HG03565 (cell line): ENCODE data around the gene RAD51B.
"Not testable (repeated sequence)": the region's sequence is repeated elsewhere in the genome, so short reads cannot be mapped to it uniquely, and the experiment has no call there.

Experiments
- ATAC-seq: cut with Tn5 transposase; IDR thresholded peaks from one replicate; pipeline ENCODE4 v1.9.1; 2021; ENCODE audit warnings: mild to moderate bottlenecking, moderate library complexity; ENCODE audit not compliant: unreplicated experiment

The RAD51B gene

DNA sequence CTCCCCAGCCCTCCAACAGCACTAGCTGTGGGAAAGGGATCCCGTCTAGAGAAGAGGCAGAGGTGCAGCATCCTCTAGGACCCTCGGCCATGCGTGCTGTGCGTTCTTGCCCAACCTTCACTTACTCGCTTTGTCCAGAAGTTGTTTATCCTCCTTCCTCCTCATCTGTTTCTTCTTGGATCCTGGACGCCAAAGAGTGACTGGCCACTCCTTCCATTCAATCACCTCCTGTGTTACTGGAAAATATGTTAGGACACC, 832.8 kb downstream of the RAD51B start:
- no peak for ATAC-seq

GRCh38 chr14:68653108-68653507, 833.5 kb downstream of the RAD51B start:
- ATAC-seq: no peak

DNA sequence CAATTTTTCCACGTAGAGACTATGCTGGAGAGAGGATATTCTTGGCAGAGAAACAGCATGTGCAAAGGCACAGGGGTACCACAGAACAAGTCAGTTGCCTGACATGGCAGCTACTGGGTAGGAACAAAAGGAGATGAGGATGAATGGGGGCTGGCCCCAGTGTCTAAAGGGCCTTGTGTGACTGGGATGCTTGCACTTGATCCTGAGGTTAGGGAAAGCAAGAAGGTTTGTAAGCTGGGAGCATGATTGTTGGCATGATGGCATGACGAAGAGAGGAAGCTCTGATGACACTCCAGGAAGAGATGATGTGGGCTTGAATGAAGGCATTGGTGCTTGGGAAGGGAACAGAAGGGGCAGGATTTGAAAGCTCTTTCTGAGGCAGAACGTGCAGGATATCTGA, 834.2 kb downstream of the RAD51B start:
- no peak for ATAC-seq

GRCh38 chr14:68654471-68654941, 834.9 kb downstream of the RAD51B start:
- no peak for ATAC-seq

DNA sequence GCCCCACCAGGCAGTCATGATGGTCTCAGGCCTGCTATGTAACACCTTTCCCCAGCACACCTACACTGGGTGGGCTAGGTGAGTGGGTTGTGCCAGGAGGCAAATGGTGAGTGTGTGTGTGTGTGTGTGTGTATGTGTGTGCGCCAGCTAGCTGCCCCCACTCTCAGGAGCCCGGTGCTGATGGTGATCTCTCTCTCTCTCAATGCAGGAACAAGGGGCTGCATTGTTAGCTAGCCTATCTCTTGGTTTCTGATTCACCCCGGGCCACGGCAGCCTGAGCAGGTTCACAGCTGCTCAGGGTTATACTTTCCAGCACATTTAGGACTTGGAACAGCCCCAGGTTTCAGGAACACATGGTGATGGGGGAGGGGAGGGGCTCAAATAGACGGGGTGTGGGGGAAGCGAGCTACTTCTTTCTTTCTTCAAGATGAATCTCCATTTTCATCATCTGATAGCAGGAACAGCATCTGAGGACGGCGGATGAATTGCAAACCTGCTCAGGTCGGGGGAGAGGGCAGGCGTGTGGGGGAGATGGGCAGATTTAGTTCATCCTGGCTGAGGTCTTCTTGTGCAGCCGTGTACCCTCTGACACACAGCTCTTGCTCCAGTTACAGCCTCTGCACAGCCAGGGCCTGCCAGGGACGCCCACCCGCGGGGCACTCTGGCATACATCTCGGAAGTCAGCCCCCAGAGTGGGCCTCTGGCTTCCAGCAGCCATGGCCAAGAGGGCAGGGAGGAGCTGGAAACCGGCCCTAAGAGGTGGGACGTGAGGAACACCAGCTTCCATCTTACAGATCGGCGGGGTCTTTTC, 835.6 kb downstream of the RAD51B start:
- ATAC-seq: no peak

- ATAC-seq: no peak
These were observed 836.3 kb downstream of the RAD51B start for GRCh38 chr14:68655911-68656316.

DNA sequence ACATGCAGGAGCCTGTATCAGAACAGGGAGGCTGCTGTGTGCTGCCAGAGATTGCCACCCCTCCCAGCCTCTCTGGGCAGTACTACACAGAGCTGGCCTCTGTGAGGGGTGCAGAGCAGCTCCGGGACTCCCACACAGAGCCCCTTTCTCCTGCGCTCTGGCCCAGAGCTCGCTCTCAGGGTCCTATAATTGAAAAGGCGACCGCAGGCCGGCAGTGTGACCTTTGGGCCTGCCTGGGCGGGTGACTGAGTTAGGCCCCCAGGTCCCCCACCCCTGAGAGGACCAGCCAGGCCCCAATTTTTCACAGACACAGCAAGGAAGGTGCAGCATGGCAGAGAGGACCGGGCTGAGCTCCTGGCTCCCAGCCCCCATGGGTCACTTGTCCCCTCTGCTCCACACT, 836.9 kb downstream of the RAD51B start:
- no peak for ATAC-seq

- ATAC-seq: no peak
These were observed 837.9 kb downstream of the RAD51B start for GRCh38 chr14:68657300-68658028.

DNA sequence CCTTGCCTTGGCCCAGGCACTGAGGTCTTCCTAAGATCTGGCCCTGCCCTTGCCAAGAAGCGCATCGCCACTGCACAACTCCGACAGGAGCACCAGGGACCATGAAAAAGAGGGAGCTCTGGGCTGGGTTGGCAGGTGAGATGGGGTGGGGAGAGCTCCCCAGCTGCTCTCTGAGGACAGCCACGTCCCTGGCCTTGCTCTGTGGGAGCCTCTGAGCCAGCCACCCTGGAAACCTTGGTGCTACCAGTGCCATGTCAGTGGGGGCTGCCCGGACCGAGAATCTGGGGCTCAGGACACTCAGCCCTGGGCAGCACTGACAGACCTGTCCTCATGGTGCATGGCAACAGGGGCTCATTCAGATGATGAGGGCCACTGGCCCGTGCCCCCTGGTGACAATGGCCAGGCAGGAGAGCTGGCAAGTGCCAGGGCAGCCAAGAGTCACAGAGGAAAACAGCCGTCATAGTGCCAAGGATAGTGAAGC, 838.5 kb downstream of the RAD51B start:
- no peak for ATAC-seq

- no peak for ATAC-seq
These were observed 839.7 kb downstream of the RAD51B start for GRCh38 chr14:68658943-68659931.

DNA sequence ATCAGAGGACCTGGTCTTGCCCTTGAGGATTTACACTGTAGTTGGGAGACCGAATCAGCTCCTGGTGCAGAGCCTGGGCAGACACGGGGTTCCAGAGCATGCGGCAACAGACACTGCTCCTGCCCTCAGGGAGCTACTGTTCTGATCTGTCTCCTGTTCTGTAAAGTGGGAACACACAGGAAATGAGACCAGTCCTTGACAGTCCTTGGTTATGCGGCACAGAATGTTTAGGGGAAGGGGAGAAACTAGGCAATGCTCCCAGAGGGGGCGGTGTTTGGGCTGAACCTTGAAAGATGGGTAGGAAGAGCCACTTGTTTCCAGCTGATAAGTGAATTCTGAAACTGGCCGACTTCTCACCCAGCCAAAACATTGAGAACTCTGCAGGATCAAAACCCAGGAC, 840.9 kb downstream of the RAD51B start:
- ATAC-seq: no peak

DNA sequence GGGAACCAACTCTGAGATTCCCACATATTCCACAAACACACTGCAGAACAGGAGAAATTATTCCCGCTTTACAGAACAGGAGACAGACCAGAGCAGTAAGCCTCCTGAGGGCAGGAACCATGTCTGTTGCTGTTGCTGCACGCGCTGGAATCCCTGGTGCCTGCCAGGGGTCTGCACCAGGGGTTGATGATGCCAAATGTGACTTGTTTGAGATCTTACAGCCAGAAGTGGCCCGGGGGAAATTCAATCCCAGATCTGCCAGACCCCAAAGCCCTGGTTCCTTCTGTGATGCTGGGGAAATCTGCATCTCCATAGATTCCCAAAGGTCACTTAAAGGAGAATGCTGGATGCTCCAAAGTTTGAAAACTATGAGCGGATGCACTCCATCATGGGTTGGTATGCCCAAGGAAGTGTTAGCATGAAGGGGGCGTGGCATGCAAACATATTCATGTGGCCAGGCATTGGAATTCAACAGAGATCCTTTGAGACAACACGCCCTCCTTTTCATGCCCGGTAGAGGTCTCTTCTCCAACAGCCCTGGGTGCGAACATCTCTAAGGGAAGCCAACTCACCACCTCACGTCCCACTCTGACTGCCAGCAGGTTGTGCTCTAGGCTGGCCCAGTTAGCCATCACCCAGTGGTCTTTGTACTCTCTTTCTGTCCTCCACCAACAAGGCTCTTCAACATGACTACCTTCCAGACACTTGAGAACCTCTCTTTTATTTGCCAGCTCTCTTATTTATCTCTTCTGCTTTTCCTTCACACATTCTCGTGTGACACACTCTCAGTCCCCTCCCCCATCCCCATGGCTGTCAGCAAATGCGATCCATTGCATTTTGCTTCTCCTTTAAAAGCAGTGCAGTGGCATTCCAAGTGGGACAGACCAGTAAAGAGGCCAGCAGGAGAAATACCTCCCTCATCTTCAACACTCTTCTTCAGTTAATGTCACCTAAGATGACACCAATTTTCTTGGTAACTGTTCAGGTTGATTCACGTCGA, 841.9 kb downstream of the RAD51B start:
- no peak for ATAC-seq

DNA sequence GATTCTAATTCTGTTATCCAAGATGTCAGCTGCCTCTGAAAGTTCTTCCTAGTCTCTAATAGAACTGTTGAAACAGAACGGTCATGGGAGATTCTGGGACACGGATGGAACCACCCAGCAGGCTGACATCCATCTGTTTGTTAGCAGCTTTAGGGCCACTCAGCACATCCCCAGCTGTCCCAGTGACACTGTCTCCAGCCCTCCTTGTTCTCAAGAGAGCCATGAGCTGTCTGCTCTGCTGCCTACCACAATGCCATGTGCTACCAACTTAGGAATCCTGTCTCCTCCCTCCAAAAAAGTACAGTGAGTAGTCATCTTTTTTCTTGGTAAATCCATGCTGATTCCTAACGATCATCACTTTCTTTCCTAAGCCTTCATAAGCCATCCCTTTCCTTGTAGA, 842.8 kb downstream of the RAD51B start:
- no peak for ATAC-seq

- ATAC-seq: not testable (repeated sequence)
These were observed 843.2 kb downstream of the RAD51B start for GRCh38 chr14:68662826-68663225.

DNA sequence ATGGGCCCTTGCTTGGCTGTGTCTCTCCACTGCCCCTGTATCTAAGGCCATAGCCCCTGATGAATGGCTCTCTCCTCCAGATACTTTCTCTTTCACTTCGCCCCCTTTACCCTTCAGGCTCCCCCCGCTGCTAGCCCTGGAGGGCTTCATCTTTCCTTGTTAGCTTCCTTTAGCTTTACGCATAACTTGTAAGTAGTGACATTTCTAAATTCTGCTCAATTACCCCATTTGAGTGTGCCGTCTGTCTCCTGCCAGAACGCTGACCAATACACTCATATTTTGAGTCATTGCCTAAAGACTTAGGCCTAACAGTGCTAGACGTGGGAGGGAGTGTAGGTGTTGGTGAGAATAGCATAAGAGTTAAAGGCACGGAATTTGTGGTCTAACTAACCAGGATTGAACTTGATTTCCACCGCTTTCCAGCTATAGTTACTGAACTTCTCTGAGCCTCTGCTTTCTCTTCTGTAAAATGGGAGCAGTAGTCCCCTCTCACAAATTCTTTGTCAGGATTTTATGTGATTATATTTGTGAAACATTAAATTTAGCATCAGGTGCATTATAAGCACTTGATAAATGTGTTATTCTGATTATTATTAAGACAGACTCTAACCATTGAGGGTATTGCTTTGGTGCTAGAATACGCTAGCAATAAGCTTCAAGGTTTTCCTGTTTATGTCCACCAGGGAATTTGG, 844.0 kb downstream of the RAD51B start:
- peak; percentile 83 for ATAC-seq

- no peak for ATAC-seq
These were observed 844.7 kb downstream of the RAD51B start for GRCh38 chr14:68664225-68664681.

- no peak for ATAC-seq
These were observed 845.6 kb downstream of the RAD51B start for GRCh38 chr14:68665131-68665530.

- no peak for ATAC-seq
These were observed 846.2 kb downstream of the RAD51B start for GRCh38 chr14:68665792-68666204.

DNA sequence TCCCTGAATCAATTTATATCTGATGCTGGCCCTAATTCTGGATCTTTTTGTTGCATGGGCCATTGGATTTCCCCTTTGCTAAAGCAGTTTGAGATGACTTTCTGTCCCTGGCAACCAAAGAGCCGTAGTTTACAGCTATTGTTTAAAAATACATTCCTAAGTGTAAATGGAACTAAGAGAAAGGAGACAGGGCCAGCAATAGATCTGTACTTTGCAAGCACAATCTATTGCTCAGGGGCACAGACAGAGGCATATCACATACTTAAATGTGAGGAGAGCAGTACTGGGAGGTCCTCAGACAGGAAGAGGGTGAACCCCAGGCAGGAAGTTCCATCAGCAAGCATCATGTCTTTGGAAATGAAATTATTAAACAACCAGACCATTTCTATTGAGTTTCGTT, 846.7 kb downstream of the RAD51B start:
- no peak for ATAC-seq
